ENCODE results near the gene LINC00237. TPM values are rescaled to one million over a fixed set of nuclear protein-coding genes. Genes with fewer than 3 reads are reported as not detected.

The LINC00237 gene
- total and polyA plus RNA-seq, 2 of the 8 experiments (the other 6 are each of a cell fraction or from before 2014, with no cell fraction given) = 0.28 to 1.4 TPM

- no peak overlapping the region for H2BK5ac ChIP-seq (ENCODE audit: low read depth, low read length)
- no peak overlapping the region for H4K5ac ChIP-seq (ENCODE audit: insufficient read length, low read depth, low read length)
- no peak overlapping the region for H3K14ac ChIP-seq (ENCODE audit: insufficient read length)
- H2BK20ac ChIP-seq (ENCODE audit: low read length) = no peak overlapping the region
- no peak overlapping the region for H3K4me2 ChIP-seq (ENCODE audit: insufficient read depth in 1 of 2, low read depth in 2 of 2, low read length in 2 of 2)
- H3K4me1 ChIP-seq (replicated peaks in 1 of 4; ENCODE audit: control insufficient read depth in 3 of 4, insufficient read depth in 4 of 4, low read length in 3 of 4) = no peaks in the 10 kb centered on the region
- H2BK120ac ChIP-seq (replicated peaks; ENCODE audit: low read depth, low read length) = no peak overlapping the region
- no peak overlapping the region for H4K91ac ChIP-seq (replicated peaks; ENCODE audit: insufficient read length, low read length)
- no peaks in the 10 kb centered on the region for H3K79me1 ChIP-seq (ENCODE audit: low read depth, low read length)
- no peak overlapping the region for H2AFZ ChIP-seq (ENCODE audit: low read length)
- H4K8ac ChIP-seq (ENCODE audit: extremely low read depth, insufficient read depth, low read length) = no peak overlapping the region
- no peak overlapping the region for H2BK15ac ChIP-seq (ENCODE audit: low read length)
- no peak overlapping the region for H3K23ac ChIP-seq (ENCODE audit: insufficient read length)
- no peaks in the 10 kb centered on the region for H3K27me3 ChIP-seq (replicated peaks in 1 of 4; ENCODE audit: control insufficient read depth in 3 of 4, extremely low read depth in 1 of 4, insufficient read depth in 3 of 4, low read length in 3 of 4)
- FAIRE-seq = no peak
- CTCF ChIA-PET (ENCODE audit: partially characterized antibody) = interaction anchor here (1.5 kb wide), 1 partner anchor 18 kb away, joined by 3 read pairs; no protein-coding TSS in a partner anchor
- no peaks in the 10 kb centered on the region for H3K36me3 ChIP-seq (ENCODE audit: control insufficient read depth in 2 of 4, insufficient read depth in 4 of 4, low read length in 3 of 4)
- no peak overlapping the region for H3K27ac ChIP-seq (ENCODE audit: low read depth, low read length)
- WGBS, 2 experiments (ENCODE audit: extremely low coverage in 1 of 2, insufficient coverage in 1 of 2, insufficient read length in 1 of 2, insufficient replicate concordance in 2 of 2, low coverage in 1 of 2, low lambda C conversion rate in 2 of 2, missing lambda C conversion rate in 1 of 2) = 78% methylated on average over 1 of the region's 1 CpG; no CpG with 5 or more reads in 1 of the 2 experiments
- no peak overlapping the region for H3K18ac ChIP-seq (ENCODE audit: extremely low read depth, low read length)
- POLR2A ChIA-PET (ENCODE audit: partially characterized antibody) = no interaction called here
- H3K4ac ChIP-seq (replicated peaks; ENCODE audit: insufficient read length, low read depth, low read length) = no peak overlapping the region
- H3K56ac ChIP-seq (replicated peaks; ENCODE audit: insufficient read length, low read depth, low read length) = no peak overlapping the region
- H3K23me2 ChIP-seq (ENCODE audit: low read depth, low read length) = no peaks in the 10 kb centered on the region
- H3K9ac ChIP-seq (replicated peaks in 1 of 4; ENCODE audit: extremely low read depth in 1 of 4, low read depth in 3 of 4, low read length in 3 of 4) = no peak overlapping the region
- DNase-seq (ENCODE audit: low read depth in 1 of 2, low spot score in 2 of 2) = no peak
- H2BK12ac ChIP-seq (ENCODE audit: low read depth, low read length) = no peak overlapping the region
- TF ChIP-seq ZNF274 (IDR thresholded peaks at IDR 0.05; ENCODE audit: borderline replicate concordance, extremely low read depth, low read length) = no peak
- no peak for TF ChIP-seq GABPA (IDR thresholded peaks at IDR 0.05; ENCODE audit: borderline replicate concordance, insufficient read depth, low read length)
- TF ChIP-seq ASH2L (IDR thresholded peaks at IDR 0.05; ENCODE audit: low read length) = no peak
- TF ChIP-seq JUND (IDR thresholded peaks at IDR 0.05; ENCODE audit: low read length) = no peak
- H4K20me1 ChIP-seq (replicated peaks in 1 of 2; ENCODE audit: control insufficient read depth in 1 of 2, insufficient read depth in 2 of 2, low read length in 2 of 2) = no peaks in the 10 kb centered on the region
- no peak overlapping the region for H3K4me3 ChIP-seq (ENCODE audit: extremely low read depth in 1 of 4, insufficient read depth in 2 of 4, low read depth in 3 of 4, low read length in 4 of 4)
- H3K9me3 ChIP-seq (ENCODE audit: insufficient read depth in 2 of 2, low read depth in 1 of 2, low read length in 1 of 2) = no peaks in the 10 kb centered on the region
- H2AK5ac ChIP-seq (ENCODE audit: low read depth, low read length) = no peak overlapping the region
- no peaks in the 10 kb centered on the region for H3K79me2 ChIP-seq (ENCODE audit: control insufficient read depth in 1 of 2, insufficient read depth in 2 of 2, low read length in 2 of 2)
Measured at GRCh38 chr20:21067255-21067654, 38.9 kb downstream of the LINC00237 start.
